Activated CD4-positive, alpha-beta memory T cell treated with anti-CD3 and anti-CD28 coated beads, Interleukin-2, amount 10 ng/mL, durations not matched to agents 7 days and 5 days (primary cell): ENCODE results near the gene LGI2. TPM values are rescaled to one million over a fixed set of nuclear protein-coding genes. Genes with fewer than 3 reads are reported as not detected.

Source experiments
- CTCF ChIA-PET: fragments of 350-600 bp; sonication (Branson Sonifier 250); formaldehyde crosslinking; loops from one replicate; lab custom pipeline; 2021; ENCODE audit warnings: antibody characterized with exemption, inconsistent platforms; lab: Charles Lee
- POLR2A ChIA-PET: fragments of 350-600 bp; sonication (Branson Sonifier 250); formaldehyde crosslinking; loops from one replicate; lab custom pipeline; 2021; ENCODE audit warnings: antibody characterized with exemption; lab: Charles Lee
- DNase-seq: peaks from one replicate; pipeline ENCODE4 v3.0.0-alpha.2; 2020
- H3K27ac Mint-ChIP-seq: one replicate; pipeline ENCODE4 v1.8.0; 2021; ENCODE audit warnings: mild to moderate bottlenecking, mixed read lengths
- H3K27me3 Mint-ChIP-seq: one replicate; pipeline ENCODE4 v1.8.0; 2021; ENCODE audit warnings: mixed read lengths
- H3K36me3 Mint-ChIP-seq: one replicate; pipeline ENCODE4 v1.8.0; 2021; ENCODE audit warnings: low read depth, mixed read lengths
- H3K4me1 Mint-ChIP-seq: one replicate; pipeline ENCODE4 v1.8.0; 2021; ENCODE audit warnings: mixed read lengths
- H3K4me3 Mint-ChIP-seq: one replicate; pipeline ENCODE4 v1.8.0; 2021; ENCODE audit warnings: mild to moderate bottlenecking, mixed read lengths
- H3K9me3 Mint-ChIP-seq: one replicate; pipeline ENCODE4 v1.8.0; 2021; ENCODE audit warnings: mixed read lengths
- total RNA-seq, 2 experiments: library from RNA; stranded (reverse); gene quantifications; one replicate each; pipeline ENCODE4 v1.2.3, GENCODE V29; 2021

The LGI2 gene
- total RNA-seq, 2 experiments from 2014 or later, result not detected

DNA sequence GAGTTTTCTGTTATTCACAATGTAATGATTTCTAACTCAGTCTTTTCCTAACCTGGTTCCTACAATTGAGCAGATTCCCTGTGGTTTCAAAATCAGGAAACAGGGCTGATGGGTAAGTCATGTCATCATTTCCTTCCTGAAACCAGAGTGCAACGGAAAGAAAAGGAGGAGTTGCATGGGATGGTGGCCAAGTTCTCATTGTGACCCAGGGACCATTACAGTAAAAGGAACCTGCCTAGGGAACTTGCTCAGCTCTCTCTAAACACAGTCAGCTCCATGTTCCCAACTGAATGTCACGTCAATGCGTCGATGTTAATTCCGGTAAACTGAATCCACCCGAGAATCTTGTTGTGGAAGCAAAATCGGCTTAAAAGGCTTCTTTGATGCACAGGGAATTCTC lies 51.2 kb downstream of the LGI2 start:
- no peak overlapping the region for H3K27ac Mint-ChIP-seq
- H3K9me3 Mint-ChIP-seq, result no peaks in the 10 kb centered on the region
- no peak overlapping the region for H3K4me3 Mint-ChIP-seq
- peaks cover 10% of the 10 kb centered on the region for H3K27me3 Mint-ChIP-seq
- ChIA-PET POLR2A (no interaction called here), CTCF (interaction anchor here (0.6 to 3.4 kb wide), 9 partner anchors 10 to 387 kb away, joined by 3 to 26 read pairs (median 5); no protein-coding TSS in a partner anchor)
- H3K36me3 Mint-ChIP-seq, result no peaks in the 10 kb centered on the region
- H3K4me1 Mint-ChIP-seq, result peaks cover 10% of the 10 kb centered on the region
- DNase-seq, result no peak

DNA sequence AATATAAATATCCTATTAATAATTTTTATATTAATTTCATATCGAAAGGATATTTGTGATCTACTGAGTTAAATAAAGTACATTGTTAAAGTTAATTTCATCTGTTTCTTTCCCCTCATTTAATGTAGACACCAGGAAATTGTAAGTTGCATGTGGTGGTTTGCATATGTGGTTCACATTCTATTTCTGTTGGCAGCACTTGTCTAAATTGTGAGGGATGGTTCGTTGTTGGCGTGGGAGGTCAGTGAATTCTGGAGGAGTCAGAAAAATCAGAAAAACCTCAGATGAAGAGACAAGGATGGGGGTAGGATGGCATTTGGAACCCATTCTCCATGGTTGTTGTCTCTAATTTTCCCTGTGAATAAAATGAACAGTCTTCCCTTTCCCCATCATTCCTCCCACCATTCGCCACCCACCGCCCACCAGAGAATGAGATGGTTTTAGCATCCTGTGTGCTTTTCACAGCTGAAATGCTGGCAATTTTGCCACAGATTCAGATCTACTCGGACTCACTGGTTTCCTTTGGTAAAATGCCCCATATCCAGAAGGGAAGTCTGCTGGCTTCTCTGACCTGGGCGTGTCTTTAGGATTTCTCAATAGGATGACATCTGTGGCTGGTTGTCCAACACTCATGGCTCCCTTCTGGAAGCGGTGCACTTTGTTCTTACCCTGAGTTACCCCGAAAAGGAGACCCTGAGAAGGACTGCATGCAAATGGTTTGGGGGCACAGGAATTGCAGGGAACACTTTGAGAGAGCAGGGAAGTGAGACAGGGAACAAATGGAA lies 52.3 kb downstream of the LGI2 start:
- no peak overlapping the region for H3K4me3 Mint-ChIP-seq
- peaks cover 10% of the 10 kb centered on the region for H3K4me1 Mint-ChIP-seq
- ChIA-PET POLR2A (no interaction called here), CTCF (interaction anchor here (3.4 kb wide), 1 partner anchor 165 kb away, joined by 26 read pairs; no protein-coding TSS in a partner anchor)
- no peaks in the 10 kb centered on the region for H3K9me3 Mint-ChIP-seq
- peaks cover 10% of the 10 kb centered on the region for H3K27me3 Mint-ChIP-seq
- no peak overlapping the region for H3K27ac Mint-ChIP-seq
- DNase-seq, result no peak
- no peaks in the 10 kb centered on the region for H3K36me3 Mint-ChIP-seq

DNA sequence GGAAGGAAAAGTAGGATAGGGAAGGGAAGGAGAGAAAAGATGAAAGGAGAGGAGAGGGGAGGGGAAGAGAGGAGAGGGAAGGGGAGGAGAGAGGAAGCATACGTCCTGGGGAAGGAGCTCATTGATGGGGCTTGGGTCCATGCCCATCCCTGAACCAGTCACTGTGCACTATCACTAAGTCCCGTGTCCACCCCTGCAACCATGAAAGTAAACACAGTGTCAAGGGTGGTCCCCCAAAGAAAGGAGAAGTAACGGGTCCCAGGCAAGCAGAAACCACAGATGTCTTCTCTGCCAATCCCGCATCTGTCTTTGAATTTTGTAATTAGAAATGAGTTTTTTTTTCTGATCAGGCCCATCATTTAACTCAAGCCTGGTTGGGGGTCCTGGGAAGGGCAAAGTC lies 55.2 kb downstream of the LGI2 start:
- POLR2A ChIA-PET, result no interaction called here
- CTCF ChIA-PET, result no interaction called here
- no peak for DNase-seq
- H3K9me3 Mint-ChIP-seq, result no peaks in the 10 kb centered on the region
- peaks cover 10% of the 10 kb centered on the region for H3K4me1 Mint-ChIP-seq
- H3K36me3 Mint-ChIP-seq, result no peaks in the 10 kb centered on the region
- no peak overlapping the region for H3K27ac Mint-ChIP-seq
- no peak overlapping the region for H3K4me3 Mint-ChIP-seq
- H3K27me3 Mint-ChIP-seq, result peaks cover 10% of the 10 kb centered on the region

- no peaks in the 10 kb centered on the region for H3K36me3 Mint-ChIP-seq
- peaks cover 4% of the 10 kb centered on the region for H3K27me3 Mint-ChIP-seq
- DNase-seq, result no peak
- POLR2A ChIA-PET, result no interaction called here
- H3K9me3 Mint-ChIP-seq, result no peaks in the 10 kb centered on the region
- CTCF ChIA-PET, result no interaction called here
- H3K4me1 Mint-ChIP-seq, result no peaks in the 10 kb centered on the region
- no peak overlapping the region for H3K4me3 Mint-ChIP-seq
- H3K27ac Mint-ChIP-seq, result no peak overlapping the region
These were observed 56.8 kb downstream of the LGI2 start for GRCh38 chr4:24973747-24974601.

DNA sequence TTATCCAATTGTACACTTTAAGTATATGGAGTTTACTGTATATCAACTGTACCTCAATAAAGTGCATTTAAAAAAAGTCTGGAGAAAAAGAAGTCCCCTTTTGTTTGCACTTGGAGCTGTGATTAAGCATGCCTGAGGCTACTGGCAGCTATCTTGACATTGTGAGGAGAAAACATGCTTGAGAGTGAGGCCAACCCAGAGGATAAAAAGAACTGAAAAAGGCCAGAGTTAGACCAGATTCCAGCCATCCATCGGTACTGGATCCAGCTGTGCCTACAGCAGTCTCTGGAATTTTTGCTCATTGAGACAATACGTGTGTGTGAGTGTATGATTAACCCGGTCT lies 57.4 kb downstream of the LGI2 start:
- DNase-seq, result no peak
- Mint-ChIP-seq H3K4me1 (no peaks in the 10 kb centered on the region), H3K27ac (no peak overlapping the region), H3K4me3 (no peak overlapping the region), H3K9me3 (no peaks in the 10 kb centered on the region), H3K36me3 (no peaks in the 10 kb centered on the region), H3K27me3 (peaks cover 4% of the 10 kb centered on the region)
- CTCF ChIA-PET, result no interaction called here
- POLR2A ChIA-PET, result no interaction called here

DNA sequence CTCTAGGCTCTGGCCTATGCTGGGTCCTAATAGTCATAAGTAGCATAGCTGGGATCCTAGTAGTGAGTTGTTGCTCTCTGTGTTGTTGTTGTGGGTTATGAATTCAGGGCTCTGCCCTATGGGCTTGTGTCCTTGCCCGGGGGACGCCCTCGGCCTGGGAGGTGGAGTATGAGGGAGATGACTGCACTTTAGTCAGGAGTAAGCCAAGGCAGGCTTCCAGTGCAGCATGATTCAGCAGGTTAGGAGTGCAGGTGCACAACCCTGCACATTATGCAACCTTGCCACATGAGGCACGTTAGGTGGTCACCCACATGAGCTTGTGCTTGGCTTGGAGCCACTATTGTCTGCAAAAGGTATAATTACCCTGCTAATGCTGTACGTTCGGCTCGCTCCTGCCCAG lies 59.6 kb downstream of the LGI2 start:
- DNase-seq, result no peak
- no peak overlapping the region for H3K4me3 Mint-ChIP-seq
- H3K4me1 Mint-ChIP-seq, result no peaks in the 10 kb centered on the region
- ChIA-PET CTCF (no interaction called here), POLR2A (no interaction called here)
- H3K36me3 Mint-ChIP-seq, result no peaks in the 10 kb centered on the region
- H3K27me3 Mint-ChIP-seq, result no peaks in the 10 kb centered on the region
- H3K9me3 Mint-ChIP-seq, result no peaks in the 10 kb centered on the region
- no peak overlapping the region for H3K27ac Mint-ChIP-seq

GRCh38 chr4:24970635-24971034 lies 60.1 kb downstream of the LGI2 start:
- H3K4me3 Mint-ChIP-seq, result no peak overlapping the region
- no peaks in the 10 kb centered on the region for H3K4me1 Mint-ChIP-seq
- peaks cover 4% of the 10 kb centered on the region for H3K9me3 Mint-ChIP-seq
- CTCF ChIA-PET, result interaction anchor here (1.7 kb wide), 1 partner anchor 9 kb away, joined by 5 read pairs; no protein-coding TSS in a partner anchor
- H3K27me3 Mint-ChIP-seq, result no peaks in the 10 kb centered on the region
- no peak overlapping the region for H3K27ac Mint-ChIP-seq
- H3K36me3 Mint-ChIP-seq, result no peaks in the 10 kb centered on the region
- POLR2A ChIA-PET, result no interaction called here
- no peak for DNase-seq

DNA sequence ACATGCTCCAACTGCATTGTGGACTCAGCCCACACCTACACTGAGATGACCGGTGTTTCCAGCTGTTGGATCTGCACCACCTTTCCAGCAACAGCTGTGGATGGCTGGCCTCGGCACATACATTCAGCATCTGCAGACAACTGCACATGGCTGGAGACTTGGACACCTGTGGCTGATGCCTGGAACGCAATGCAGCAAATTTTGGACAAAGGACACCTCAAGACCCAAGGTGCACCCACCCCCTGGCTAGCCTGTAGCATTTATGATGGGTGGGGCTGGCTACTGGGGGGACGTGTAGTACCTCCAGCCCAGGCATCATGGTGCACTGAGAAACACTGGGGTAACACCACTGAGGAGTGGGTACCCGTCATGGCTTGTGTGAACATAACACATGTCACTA lies 60.6 kb downstream of the LGI2 start:
- DNase-seq, result no peak
- H3K27me3 Mint-ChIP-seq, result no peaks in the 10 kb centered on the region
- no peaks in the 10 kb centered on the region for H3K36me3 Mint-ChIP-seq
- H3K27ac Mint-ChIP-seq, result no peak overlapping the region
- H3K4me1 Mint-ChIP-seq, result no peaks in the 10 kb centered on the region
- H3K4me3 Mint-ChIP-seq, result no peak overlapping the region
- peaks cover 6% of the 10 kb centered on the region for H3K9me3 Mint-ChIP-seq
- ChIA-PET POLR2A (no interaction called here), CTCF (interaction anchor here (1.7 kb wide), 1 partner anchor 10 kb away, joined by 5 read pairs; no protein-coding TSS in a partner anchor)

DNA sequence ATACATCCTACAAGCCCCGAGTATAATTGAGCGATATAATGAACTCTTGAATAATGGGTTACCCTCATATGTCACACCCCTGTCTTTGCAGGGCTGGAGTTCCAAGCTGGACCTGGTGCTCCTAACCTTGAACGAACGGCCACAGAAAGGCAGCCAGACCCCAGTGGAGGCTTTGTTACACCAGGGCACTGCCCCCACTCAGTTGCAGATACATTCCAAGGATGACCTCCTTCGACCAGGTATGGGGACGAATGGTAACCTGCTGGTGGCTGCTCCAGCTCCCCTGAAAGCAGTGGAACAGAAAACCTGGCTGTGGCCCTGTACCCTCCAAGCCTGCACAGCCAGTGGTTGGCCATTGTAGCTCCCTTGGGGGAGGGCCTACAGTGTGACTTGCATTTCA lies 61.3 kb downstream of the LGI2 start:
- no peak overlapping the region for H3K27ac Mint-ChIP-seq
- no peaks in the 10 kb centered on the region for H3K36me3 Mint-ChIP-seq
- peaks cover 8% of the 10 kb centered on the region for H3K9me3 Mint-ChIP-seq
- H3K27me3 Mint-ChIP-seq, result no peaks in the 10 kb centered on the region
- ChIA-PET CTCF (interaction anchor here (1.7 kb wide), 1 partner anchor 10 kb away, joined by 5 read pairs; no protein-coding TSS in a partner anchor), POLR2A (no interaction called here)
- no peak for DNase-seq
- H3K4me3 Mint-ChIP-seq, result no peak overlapping the region
- H3K4me1 Mint-ChIP-seq, result no peaks in the 10 kb centered on the region

DNA sequence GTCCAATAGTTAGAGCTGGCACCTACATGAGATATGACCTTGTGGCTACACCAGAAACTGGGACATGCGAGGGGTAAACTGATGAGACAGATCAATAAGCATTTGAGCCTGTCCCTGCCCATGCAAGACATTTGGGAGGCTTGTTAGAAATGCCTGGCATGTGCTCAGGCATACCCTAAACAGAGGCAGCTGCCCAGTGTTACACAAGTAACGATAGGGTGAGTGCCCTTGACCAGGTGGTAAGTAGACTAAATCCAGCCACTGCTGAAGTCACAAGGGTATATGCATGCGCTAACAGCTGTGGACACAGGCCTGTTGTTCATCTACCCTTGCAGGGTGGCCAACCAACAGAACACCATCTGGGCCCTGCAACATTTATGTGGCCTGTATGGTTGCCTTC lies 61.8 kb downstream of the LGI2 start:
- Mint-ChIP-seq H3K36me3 (no peaks in the 10 kb centered on the region), H3K27me3 (no peaks in the 10 kb centered on the region), H3K27ac (no peak overlapping the region), H3K9me3 (peaks cover 10% of the 10 kb centered on the region), H3K4me3 (no peak overlapping the region), H3K4me1 (no peaks in the 10 kb centered on the region)
- ChIA-PET POLR2A (no interaction called here), CTCF (interaction anchor here (1.7 kb wide), 1 partner anchor 11 kb away, joined by 5 read pairs; no protein-coding TSS in a partner anchor)
- DNase-seq, result no peak

DNA sequence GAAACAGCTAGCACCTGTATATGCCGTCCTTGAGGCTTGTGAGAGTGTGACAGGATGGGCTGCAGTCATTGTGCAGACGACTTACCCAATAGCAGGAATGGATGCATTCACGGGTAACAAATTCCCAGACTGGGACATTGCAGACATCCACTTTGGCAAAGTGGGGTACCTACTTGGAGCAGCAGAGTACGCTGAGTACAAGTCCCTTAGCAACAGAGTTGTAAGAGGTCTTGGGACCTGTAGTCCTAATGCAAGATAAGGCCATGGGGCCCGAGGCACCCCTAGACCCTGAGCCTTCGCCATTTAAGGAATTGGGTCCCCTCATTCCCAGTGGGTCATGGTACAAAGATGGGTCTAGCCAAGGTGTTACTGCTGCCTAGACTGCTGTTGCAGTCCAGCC lies 62.5 kb downstream of the LGI2 start:
- ChIA-PET CTCF (no interaction called here), POLR2A (no interaction called here)
- Mint-ChIP-seq H3K4me1 (no peaks in the 10 kb centered on the region), H3K36me3 (no peaks in the 10 kb centered on the region), H3K27me3 (no peaks in the 10 kb centered on the region), H3K9me3 (peaks cover 10% of the 10 kb centered on the region), H3K27ac (no peak overlapping the region), H3K4me3 (no peak overlapping the region)
- DNase-seq, result no peak

DNA sequence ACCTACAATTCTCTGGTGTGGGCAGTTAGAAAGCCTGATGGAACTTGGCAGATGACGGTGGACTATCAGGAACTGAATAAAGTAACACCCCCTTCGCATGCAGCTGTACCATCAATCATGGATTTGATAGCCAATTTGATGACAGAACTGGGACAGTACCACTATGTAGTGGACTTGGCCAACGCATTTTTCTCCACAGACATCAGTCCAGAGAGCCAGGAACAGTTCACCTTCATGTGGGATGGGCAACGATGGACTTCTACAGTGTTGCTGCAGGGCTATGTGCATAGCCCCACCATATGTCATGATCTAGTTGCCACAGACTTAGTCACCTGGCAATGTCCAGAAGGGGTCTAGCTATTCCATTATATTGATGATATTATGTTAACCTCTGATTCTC lies 63.4 kb downstream of the LGI2 start:
- Mint-ChIP-seq H3K27me3 (no peaks in the 10 kb centered on the region), H3K36me3 (no peaks in the 10 kb centered on the region), H3K9me3 (peaks cover 10% of the 10 kb centered on the region), H3K4me1 (no peaks in the 10 kb centered on the region), H3K4me3 (no peak overlapping the region), H3K27ac (no peak overlapping the region)
- POLR2A ChIA-PET, result no interaction called here
- DNase-seq, result no peak
- CTCF ChIA-PET, result no interaction called here

- Mint-ChIP-seq H3K4me1 (no peaks in the 10 kb centered on the region), H3K27me3 (no peaks in the 10 kb centered on the region), H3K27ac (no peak overlapping the region), H3K9me3 (peaks cover 10% of the 10 kb centered on the region), H3K4me3 (no peak overlapping the region), H3K36me3 (no peaks in the 10 kb centered on the region)
- DNase-seq, result no peak
- CTCF ChIA-PET, result no interaction called here
- POLR2A ChIA-PET, result no interaction called here
These were observed 64.7 kb downstream of the LGI2 start for GRCh38 chr4:24966076-24966475.
